H9 (cell line): Measurements from ENCODE around the gene ACACB. TPM values are rescaled to one million over a fixed set of nuclear protein-coding genes. Genes with fewer than 3 reads are reported as not detected.
A peak's percentile ranks its signal among the peaks of the same experiment; 100 is the strongest.

Source experiments
- DNase-seq: peaks from one replicate; pipeline ENCODE4 v3.0.0-alpha.2; 2017
- H2AFZ ChIP-seq: one replicate; pipeline ENCODE4 v1.6.1; 2013; ENCODE audit warnings: mild to moderate bottlenecking, low read length, control low read depth, moderate library complexity
- H2AK5ac ChIP-seq: 2 replicates; pipeline ENCODE4 v1.6.1; 2013; ENCODE audit warnings: low read length, control low read depth, mixed read lengths; ENCODE audit not compliant: insufficient read length
- H2BK120ac ChIP-seq: one replicate; pipeline ENCODE4 v1.6.1; 2013; ENCODE audit warnings: low read depth, mild to moderate bottlenecking, low read length, control low read depth, inconsistent platforms; ENCODE audit not compliant: poor library complexity, severe bottlenecking
- H2BK12ac ChIP-seq: 2 replicates; pipeline ENCODE4 v1.6.1; 2013; ENCODE audit warnings: low read length, control low read depth, mixed read lengths, low read depth; ENCODE audit not compliant: insufficient read length
- H2BK15ac ChIP-seq: 2 replicates; pipeline ENCODE4 v1.6.1; 2013; ENCODE audit warnings: low read depth, low read length, control low read depth
- H2BK20ac ChIP-seq: one replicate; pipeline ENCODE4 v1.6.1; 2013; ENCODE audit warnings: low read depth, mild to moderate bottlenecking, low read length, control low read depth, inconsistent platforms; ENCODE audit not compliant: poor library complexity, severe bottlenecking
- H2BK5ac ChIP-seq: 2 replicates; pipeline ENCODE4 v1.6.1; 2013; ENCODE audit warnings: low read length, control low read depth, mixed read lengths; ENCODE audit not compliant: insufficient read length
- H3K14ac ChIP-seq: 2 replicates; pipeline ENCODE4 v1.6.1; 2013; ENCODE audit warnings: low read length, control low read depth; ENCODE audit not compliant: insufficient read depth
- H3K18ac ChIP-seq: 2 replicates; pipeline ENCODE4 v1.6.1; 2013; ENCODE audit warnings: low read depth, mild to moderate bottlenecking, mixed read lengths, low read length, control low read depth; ENCODE audit not compliant: insufficient read length
- H3K23ac ChIP-seq: 2 replicates; pipeline ENCODE4 v1.6.1; 2013; ENCODE audit warnings: low read length, control low read depth, mixed read lengths, low read depth; ENCODE audit not compliant: insufficient read length
- H3K23me2 ChIP-seq: 2 replicates; pipeline ENCODE4 v1.6.1; 2013; ENCODE audit warnings: low read depth, mild to moderate bottlenecking, mixed read lengths, low read length, control low read depth; ENCODE audit not compliant: insufficient read length, poor library complexity, severe bottlenecking
- H3K27ac ChIP-seq: 2 replicates; pipeline ENCODE4 v1.5.1; 2013; ENCODE audit warnings: low read length, control low read depth, mixed read lengths, low read depth; ENCODE audit not compliant: insufficient read length
- H3K27me3 ChIP-seq: 2 replicates; pipeline ENCODE4 v1.6.1; 2013; ENCODE audit warnings: low read length, control low read depth, inconsistent platforms; ENCODE audit not compliant: insufficient read depth
- H3K4ac ChIP-seq: 2 replicates; pipeline ENCODE4 v1.6.1; 2013; ENCODE audit warnings: low read depth, mild to moderate bottlenecking, control low read depth, inconsistent platforms, low read length, moderate library complexity
- H3K4me1 ChIP-seq: 2 replicates; pipeline ENCODE4 v1.6.1; 2013; ENCODE audit warnings: low read length, control low read depth, inconsistent platforms; ENCODE audit not compliant: insufficient read depth
- H3K4me2 ChIP-seq: 2 replicates; pipeline ENCODE4 v1.6.1; 2013; ENCODE audit warnings: low read length, control low read depth, mixed read lengths; ENCODE audit not compliant: insufficient read length, insufficient read depth
- H3K56ac ChIP-seq: 2 replicates; pipeline ENCODE4 v1.6.1; 2013; ENCODE audit warnings: low read depth, mild to moderate bottlenecking, mixed read lengths, low read length, control low read depth; ENCODE audit not compliant: insufficient read length
- H3K79me1 ChIP-seq: 2 replicates; pipeline ENCODE4 v1.6.1; 2013; ENCODE audit warnings: low read depth, mild to moderate bottlenecking, moderate library complexity, low read length, control low read depth, inconsistent platforms; ENCODE audit not compliant: insufficient read depth, poor library complexity, severe bottlenecking
- H3K79me2 ChIP-seq: 2 replicates; pipeline ENCODE4 v1.6.1; 2013; ENCODE audit warnings: low read length, control low read depth, inconsistent platforms; ENCODE audit not compliant: insufficient read depth
- H3K9ac ChIP-seq: 2 replicates; pipeline ENCODE4 v1.6.1; 2013; ENCODE audit warnings: low read length, control low read depth, mixed read lengths; ENCODE audit not compliant: insufficient read length; ENCODE audit errors: extremely low read depth
- H3K9me3 ChIP-seq: one replicate; pipeline ENCODE4 v1.6.1; 2013; ENCODE audit warnings: low read depth, low read length, inconsistent platforms; ENCODE audit not compliant: control insufficient read depth
- H3T11ph ChIP-seq: one replicate; pipeline ENCODE4 v1.6.1; 2013; ENCODE audit warnings: mild to moderate bottlenecking, low read length, control low read depth, inconsistent platforms
- H4K20me1 ChIP-seq: one replicate; pipeline ENCODE4 v1.6.1; 2013; ENCODE audit not compliant: control insufficient read depth, insufficient read length, insufficient read depth
- H4K5ac ChIP-seq: 2 replicates; pipeline ENCODE4 v1.6.1; 2013; ENCODE audit warnings: low read depth, mild to moderate bottlenecking, mixed read lengths, low read length, control low read depth; ENCODE audit not compliant: insufficient read length
- H4K8ac ChIP-seq: replicated peaks from 2 replicates; pipeline ENCODE4 v1.6.1; 2013; ENCODE audit warnings: low read length, control low read depth, mixed read lengths, low read depth; ENCODE audit not compliant: insufficient read length
- H4K91ac ChIP-seq: 2 replicates; pipeline ENCODE4 v1.6.1; 2013; ENCODE audit warnings: low read depth, mild to moderate bottlenecking, moderate library complexity, mixed read lengths, low read length, control low read depth; ENCODE audit not compliant: insufficient read length
- H3K27ac Mint-ChIP-seq, 3 experiments: 2 replicates in 2 of 3; 3 replicates in 1 of 3; pipeline ENCODE4 v1.8.0; 2020 to 2021; ENCODE audit warnings: mixed read lengths in 3 of 3, mild to moderate bottlenecking in 1 of 3, moderate library complexity in 1 of 3
- H3K27me3 Mint-ChIP-seq: 2 replicates; pipeline ENCODE4 v1.8.0; 2021; ENCODE audit warnings: low read depth, mild to moderate bottlenecking, moderate library complexity, mixed read lengths
- H3K36me3 Mint-ChIP-seq, 3 experiments: 2 replicates in 2 of 3; 3 replicates in 1 of 3; pipeline ENCODE4 v1.8.0; 2020 to 2021; ENCODE audit warnings: low read depth in 3 of 3, mixed read lengths in 3 of 3; ENCODE audit not compliant: insufficient read depth in 1 of 3
- H3K4me1 Mint-ChIP-seq, 2 experiments: 2 replicates each; pipeline ENCODE4 v1.8.0; 2020; ENCODE audit warnings: mixed read lengths in 2 of 2
- H3K4me3 Mint-ChIP-seq, 2 experiments: 2 replicates in 1 of 2; 3 replicates in 1 of 2; pipeline ENCODE4 v1.8.0; 2020 to 2021; ENCODE audit warnings: mild to moderate bottlenecking in 2 of 2, mixed read lengths in 2 of 2, moderate library complexity in 1 of 2
- H3K9me3 Mint-ChIP-seq, 2 experiments: 2 replicates in 1 of 2; 3 replicates in 1 of 2; pipeline ENCODE4 v1.8.0; 2020; ENCODE audit warnings: mild to moderate bottlenecking in 2 of 2, mixed read lengths in 2 of 2, moderate library complexity in 1 of 2
- CTCF ChIP-seq: fragments of 200-600 bp; sonication (generic); conservative IDR thresholded peaks from 3 replicates; pipeline ENCODE4 v1.8.0; 2021; ENCODE audit warnings: antibody characterized with exemption, mild to moderate bottlenecking
- WGBS: extraction: QIAGEN DNeasy Blood & Tissue Kit; methylation state at CpG from one replicate; pipeline ENCODE4 v1.1.7; 2013; ENCODE audit warnings: missing lambda C conversion rate, low lambda C conversion rate, mixed read lengths; ENCODE audit not compliant: insufficient read length; ENCODE audit errors: extremely low coverage; 5-methylcytosine and 5-hydroxymethylcytosine counted together
- total RNA-seq: library from RNA; stranded (reverse); gene quantifications from 2 replicates; pipeline ENCODE4 v1.2.1, GENCODE V29; 2021

The ACACB gene
- total RNA-seq, 1 experiment from 2014 or later: 14.2 TPM

- Histone ChIP-seq H3K79me2 (no peaks in the 10 kb centered on the region), H2AFZ (no peak overlapping the region), H3K9ac (no peak overlapping the region), H2BK12ac (no peak overlapping the region), H2BK20ac (no peak overlapping the region), H3K23me2 (no peaks in the 10 kb centered on the region), H3K18ac (no peak overlapping the region), H3K14ac (no peak overlapping the region), H3K79me1 (no peaks in the 10 kb centered on the region), H2BK15ac (no peak overlapping the region), H2BK5ac (no peak overlapping the region), H4K20me1 (no peaks in the 10 kb centered on the region), H3K56ac (no peak overlapping the region), H3K27me3 (peaks cover 1% of the 10 kb centered on the region; the same call in 1 of the 2 replicates), H3K9me3 (no peaks in the 10 kb centered on the region), H4K5ac (no peak overlapping the region), H3K4ac (no peak overlapping the region), H2BK120ac (no peak overlapping the region), H4K8ac (no peak overlapping the region), H2AK5ac (no peak overlapping the region), H3K4me2 (no peak overlapping the region), H3K27ac (no peak overlapping the region), H4K91ac (no peak overlapping the region), H3K23ac (no peak overlapping the region), H3T11ph (no peak overlapping the region), H3K4me1 (no peaks in the 10 kb centered on the region; the same call in 1 of the 2 replicates)
- no peaks in the 10 kb centered on the region for H3K36me3 Mint-ChIP-seq
- H3K27me3 Mint-ChIP-seq: peaks cover 29% of the 10 kb centered on the region
- H3K4me3 Mint-ChIP-seq: no peak overlapping the region
- peak; percentile 20; the same call in 1 of the 3 replicates for TF ChIP-seq CTCF
- H3K9me3 Mint-ChIP-seq: no peaks in the 10 kb centered on the region
- WGBS: no CpG with 5 or more reads among the region's 2 CpGs
- no peak for DNase-seq
- no peak overlapping the region for H3K27ac Mint-ChIP-seq
- peaks cover 4 to 6% of the 10 kb centered on the region in 2 experiments; a peak in 1 of 4 replicates for H3K4me1 Mint-ChIP-seq
Observed at GRCh38 chr12:109302358-109302757, 186.0 kb downstream of the ACACB start.
